GM12878 (cell line): ENCODE results near the gene MED13. TPM values are rescaled to one million over a fixed set of nuclear protein-coding genes. Genes with fewer than 3 reads are reported as not detected.

ENCODE experiments used
- ATAC-seq: fragments of 200-7000 bp; cut with Tn5 transposase; 3 replicates; pipeline ENCODE4 v1.9.1; 2020; ENCODE audit warnings: mild to moderate bottlenecking, moderate library complexity
- BruUV-seq: library from RNA; stranded (reverse); fragments of 400-500 nt; replicated peaks from 2 replicates; lab custom pipeline; 2021; lab: Mats Ljungman, UMichigan
- CTCF ChIA-PET: fragments of 300-600 bp; sonication (Branson Sonifier 250); formaldehyde crosslinking; extraction: SDS; loops from one replicate; lab custom pipeline; 2021; ENCODE audit warnings: inconsistent platforms; lab: Yijun Ruan, JAX
- POLR2A ChIA-PET: fragments of 350-600 bp; formaldehyde crosslinking; extraction: SDS; loops from one replicate; lab custom pipeline; 2021; ENCODE audit warnings: inconsistent platforms; lab: Charles Lee
- RAD21 ChIA-PET: fragments of 300-600 bp; sonication (Branson Sonifier 250); formaldehyde crosslinking; loops from one replicate; lab custom pipeline; 2023; ENCODE audit warnings: antibody characterized with exemption; ENCODE audit not compliant: unreplicated experiment; lab: Charles Lee
- SMC1A ChIA-PET: fragments of 300-600 bp; sonication (Branson Sonifier 250); formaldehyde crosslinking; loops from one replicate; lab custom pipeline; 2023; ENCODE audit not compliant: unreplicated experiment, uncharacterized antibody; lab: Charles Lee
- DNase-seq: peaks from one replicate; pipeline ENCODE4 v3.0.0-alpha.2; 2011; ENCODE audit warnings: low read depth, low spot score
- FAIRE-seq: peaks from 3 replicates; lab custom pipeline; 2011; peaks lifted over from hg19 to GRCh38; lab: Jason Lieb, UNC
- H2AFZ ChIP-seq: 2 replicates; pipeline ENCODE4 v1.6.0; 2011; ENCODE audit warnings: low read depth, low read length, control low read depth; ENCODE audit not compliant: control insufficient read depth
- H3K27ac ChIP-seq: 2 replicates; pipeline ENCODE4 v1.5.1; 2011; ENCODE audit warnings: control low read depth; ENCODE audit not compliant: control insufficient read depth, insufficient read depth
- H3K27me3 ChIP-seq, 2 experiments: replicated peaks in 1 of 2; 2 replicates each; pipeline versions ENCODE4 v1.6.0 to v1.6.1; 2011; ENCODE audit warnings: low read length in 1 of 2; ENCODE audit not compliant: control insufficient read depth in 2 of 2, insufficient read depth in 2 of 2
- H3K36me3 ChIP-seq, 2 experiments: 2 replicates each; pipeline ENCODE4 v1.5.1; 2011; ENCODE audit warnings: low read length in 1 of 2; ENCODE audit not compliant: control insufficient read depth in 2 of 2, insufficient read depth in 2 of 2
- H3K4me1 ChIP-seq: 2 replicates; pipeline ENCODE4 v1.6.1; 2011; ENCODE audit warnings: mild to moderate bottlenecking, low read length, moderate library complexity, mixed read lengths; ENCODE audit not compliant: control insufficient read depth, insufficient read depth
- H3K4me2 ChIP-seq: 2 replicates; pipeline ENCODE4 v1.6.0; 2011; ENCODE audit warnings: control low read depth; ENCODE audit not compliant: control insufficient read depth, insufficient read depth
- H3K4me3 ChIP-seq: fragments of 200-600 bp; sonication (generic); 2 replicates; pipeline ENCODE4 v1.5.1; 2016
- H3K79me2 ChIP-seq: 2 replicates; pipeline ENCODE4 v1.6.0; 2011; ENCODE audit warnings: low read length; ENCODE audit not compliant: control insufficient read depth, insufficient read depth
- H3K9ac ChIP-seq: 2 replicates; pipeline ENCODE4 v1.8.0; 2011; ENCODE audit warnings: low read length, control low read depth, mixed read lengths; ENCODE audit not compliant: control insufficient read depth, insufficient read depth
- H3K9me3 ChIP-seq: replicated peaks from 3 replicates; pipeline ENCODE4 v1.5.1; 2011; ENCODE audit warnings: mild to moderate bottlenecking, low read length; ENCODE audit not compliant: control insufficient read depth, insufficient read depth
- H4K20me1 ChIP-seq: 2 replicates; pipeline ENCODE4 v1.6.0; 2011; ENCODE audit not compliant: control insufficient read depth, insufficient read depth
- CREB1 ChIP-seq: IDR thresholded peaks from 2 replicates; pipeline ENCODE4 v1.6.1; 2012; ENCODE audit warnings: low read depth, mild to moderate bottlenecking, inconsistent platforms
- NFYA ChIP-seq: IDR thresholded peaks from 2 replicates; pipeline ENCODE4 v1.6.1; 2011; ENCODE audit warnings: low read depth, mild to moderate bottlenecking, low read length, improper control_type of control experiment, borderline replicate concordance
- RAD51 ChIP-seq: fragments of 450-650 bp; IDR thresholded peaks from 2 replicates; pipeline ENCODE4 v1.6.1; 2016; ENCODE audit warnings: moderate library complexity, mild to moderate bottlenecking, inconsistent platforms
- SMC3 ChIP-seq: IDR thresholded peaks from 2 replicates; pipeline ENCODE4 v1.6.1; 2011; ENCODE audit warnings: low read length, improper control_type of control experiment, borderline replicate concordance
- SP1 ChIP-seq: IDR thresholded peaks from one replicate; pipeline ENCODE4 v1.6.1; 2011; ENCODE audit warnings: low read depth, low read length
- ZNF24 ChIP-seq: fragments of 450-650 bp; IDR thresholded peaks from 2 replicates; pipeline ENCODE4 v1.6.1; 2017; ENCODE audit warnings: antibody characterized with exemption, mild to moderate bottlenecking
- ZNF274 ChIP-seq: IDR thresholded peaks from one replicate; pipeline ENCODE4 v1.8.0; 2011; ENCODE audit not compliant: insufficient read length, insufficient read depth
- WGBS: methylation state at CpG from one replicate; pipeline ENCODE4 v1.1.6; 2016; ENCODE audit warnings: low lambda C conversion rate; ENCODE audit not compliant: insufficient replicate concordance, insufficient coverage; ENCODE audit errors: missing lambda C conversion rate; 5-methylcytosine and 5-hydroxymethylcytosine counted together
- in situ Hi-C: fragments of 300-500 bp; cut with MboI; formaldehyde crosslinking; loops from 9 replicates; pipeline ENCODE4 v1.14.3; 2018; ENCODE audit warnings: mixed read lengths
- intact Hi-C: fragments of 100-400 bp; cut with micrococcal nuclease; formaldehyde crosslinking; loops from one replicate; pipeline ENCODE4 v1.14.2; 2022; ENCODE audit not compliant: unreplicated experiment
- polyA plus RNA-seq, 11 experiments: library from polyadenylated mRNA; depleted of rRNA in 4 of 11; unstranded in 6 of 11; stranded (reverse) in 5 of 11; fragments of >200 nt; fragmentation: Nextera tagmentation in 4 of 11; fragmentation: Illumina TruSeq in 1 of 11; extraction: Ambion mirVana in 4 of 11; extraction: Trizol in 1 of 11; gene quantifications; 1 replicate in 1 of 11; 2 replicates in 10 of 11; pipeline versions ENCODE4 v1.2.1 to v1.2.3, GENCODE V29; 2011 to 2016; ENCODE audit warnings: inconsistent platforms in 2 of 11, missing spikeins in 2 of 11, low read depth in 1 of 11
- total RNA-seq, 4 experiments: library from RNA; depleted of rRNA in 3 of 4; stranded (reverse); fragments of >200 nt in 3 of 4; fragmentation: Illumina TruSeq in 1 of 4; extraction: Trizol in 1 of 4; gene quantifications; 2 replicates each; pipeline versions ENCODE4 v1.2.1 to v1.2.3, GENCODE V29; 2013 to 2021
- TF ChIP-seq, protein P1 (sequence below): fragments of 450-650 bp; IDR thresholded peaks from 2 replicates; pipeline ENCODE4 v1.6.1; 2017; ENCODE audit warnings: mild to moderate bottlenecking
- TF ChIP-seq, protein P2 (sequence below): fragments of 450-650 bp; IDR thresholded peaks from 2 replicates; pipeline ENCODE4 v1.6.1; 2014; ENCODE audit warnings: mild to moderate bottlenecking
- TF ChIP-seq, protein P3 (sequence below): fragments of 450-650 bp; formaldehyde crosslinking; IDR thresholded peaks from 2 replicates; pipeline ENCODE4 v1.4.0; 2020; ENCODE audit warnings: mild to moderate bottlenecking, moderate library complexity
- TF ChIP-seq, protein P4 (sequence below), 3 experiments: IDR thresholded peaks in 2 of 3; conservative IDR thresholded peaks in 1 of 3; 2 replicates each; pipeline ENCODE4 v1.5.1; 2011; ENCODE audit warnings: low read depth in 3 of 3, low read length in 3 of 3, mild to moderate bottlenecking in 3 of 3, control low read depth in 2 of 3, moderate library complexity in 2 of 3, inconsistent platforms in 1 of 3, mixed read lengths in 1 of 3; ENCODE audit not compliant: control insufficient read depth in 2 of 3, insufficient read depth in 1 of 3; ENCODE audit errors: extremely low read depth in 1 of 3

Gene MED13
- total and polyA plus RNA-seq, 10 of the 15 experiments (the other 5 are each of a cell fraction or from before 2014, with no cell fraction given), result 4.6 to 49.7 (median 21.3) TPM

DNA sequence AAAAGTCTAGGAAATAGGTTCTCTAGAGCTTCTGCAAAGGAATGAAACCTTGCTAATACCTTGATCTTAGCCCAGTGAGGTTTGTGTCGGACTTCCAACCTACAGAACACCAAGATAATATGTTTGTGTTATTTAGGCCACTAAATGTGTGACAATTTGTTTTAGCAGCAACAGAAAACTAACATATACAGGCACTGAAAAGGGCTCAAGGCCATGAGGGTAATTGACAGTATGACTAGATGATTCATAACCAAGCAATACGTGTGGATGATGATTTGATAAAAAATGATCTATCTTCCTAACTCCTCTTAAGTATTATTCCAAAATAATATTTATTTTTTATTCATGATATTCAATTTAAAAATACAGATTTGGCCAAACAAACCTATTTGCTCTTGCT, 27.7 kb upstream of the MED13 start:
- no peak overlapping the region for H2AFZ ChIP-seq
- ATAC-seq, result no peak

More for the DNA sequence above, 27.7 kb upstream of the MED13 start:
- no peak for FAIRE-seq
- in situ Hi-C loops, result no loop called here
- 93% methylated on average over 2 of the region's 2 CpGs for WGBS
- ChIA-PET POLR2A (interaction anchor here (0.6 to 0.7 kb wide), 2 partner anchors 11 to 21 kb away, joined by 3 to 4 read pairs; no protein-coding TSS in a partner anchor), SMC1A (interaction anchor here (0.6 to 12.8 kb wide), 10 partner anchors 9 to 455 kb away, joined by 3 to 139 read pairs (median 5); no protein-coding TSS in a partner anchor), RAD21 (interaction anchor here (0.7 to 12.4 kb wide), 8 partner anchors 12 to 230 kb away, joined by 3 to 134 read pairs (median 3); no protein-coding TSS in a partner anchor), CTCF (interaction anchor here (0.9 to 12.3 kb wide), 7 partner anchors 12 to 31 kb away, joined by 3 to 183 read pairs (median 4); no protein-coding TSS in a partner anchor)
- no peak for DNase-seq
- Histone ChIP-seq H3K27ac (no peak overlapping the region), H3K4me1 (peaks cover 31% of the 10 kb centered on the region), H3K36me3 (no peaks in the 10 kb centered on the region), H3K9me3 (no peaks in the 10 kb centered on the region; the same call in 2 of the 3 replicates), H3K79me2 (no peaks in the 10 kb centered on the region), H4K20me1 (no peaks in the 10 kb centered on the region), H3K4me2 (no peak overlapping the region; the same call in 1 of the 2 replicates), H3K27me3 (no peaks in the 10 kb centered on the region), H3K9ac (no peak overlapping the region), H3K4me3 (no peak overlapping the region)
- intact Hi-C loops, result no loop called here
- BruUV-seq, result no TSS peak
- TF ChIP-seq, protein P1, sequence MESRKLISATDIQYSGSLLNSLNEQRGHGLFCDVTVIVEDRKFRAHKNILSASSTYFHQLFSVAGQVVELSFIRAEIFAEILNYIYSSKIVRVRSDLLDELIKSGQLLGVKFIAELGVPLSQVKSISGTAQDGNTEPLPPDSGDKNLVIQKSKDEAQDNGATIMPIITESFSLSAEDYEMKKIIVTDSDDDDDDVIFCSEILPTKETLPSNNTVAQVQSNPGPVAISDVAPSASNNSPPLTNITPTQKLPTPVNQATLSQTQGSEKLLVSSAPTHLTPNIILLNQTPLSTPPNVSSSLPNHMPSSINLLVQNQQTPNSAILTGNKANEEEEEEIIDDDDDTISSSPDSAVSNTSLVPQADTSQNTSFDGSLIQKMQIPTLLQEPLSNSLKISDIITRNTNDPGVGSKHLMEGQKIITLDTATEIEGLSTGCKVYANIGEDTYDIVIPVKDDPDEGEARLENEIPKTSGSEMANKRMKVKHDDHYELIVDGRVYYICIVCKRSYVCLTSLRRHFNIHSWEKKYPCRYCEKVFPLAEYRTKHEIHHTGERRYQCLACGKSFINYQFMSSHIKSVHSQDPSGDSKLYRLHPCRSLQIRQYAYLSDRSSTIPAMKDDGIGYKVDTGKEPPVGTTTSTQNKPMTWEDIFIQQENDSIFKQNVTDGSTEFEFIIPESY, result no peak
- TF ChIP-seq, protein P2, sequence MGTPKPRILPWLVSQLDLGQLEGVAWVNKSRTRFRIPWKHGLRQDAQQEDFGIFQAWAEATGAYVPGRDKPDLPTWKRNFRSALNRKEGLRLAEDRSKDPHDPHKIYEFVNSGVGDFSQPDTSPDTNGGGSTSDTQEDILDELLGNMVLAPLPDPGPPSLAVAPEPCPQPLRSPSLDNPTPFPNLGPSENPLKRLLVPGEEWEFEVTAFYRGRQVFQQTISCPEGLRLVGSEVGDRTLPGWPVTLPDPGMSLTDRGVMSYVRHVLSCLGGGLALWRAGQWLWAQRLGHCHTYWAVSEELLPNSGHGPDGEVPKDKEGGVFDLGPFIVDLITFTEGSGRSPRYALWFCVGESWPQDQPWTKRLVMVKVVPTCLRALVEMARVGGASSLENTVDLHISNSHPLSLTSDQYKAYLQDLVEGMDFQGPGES, result no peak
- no peak for TF ChIP-seq RAD51
- TF ChIP-seq ZNF24, result no peak
- no peak for TF ChIP-seq SMC3
- TF ChIP-seq NFYA, result no peak
- TF ChIP-seq, protein P3, sequence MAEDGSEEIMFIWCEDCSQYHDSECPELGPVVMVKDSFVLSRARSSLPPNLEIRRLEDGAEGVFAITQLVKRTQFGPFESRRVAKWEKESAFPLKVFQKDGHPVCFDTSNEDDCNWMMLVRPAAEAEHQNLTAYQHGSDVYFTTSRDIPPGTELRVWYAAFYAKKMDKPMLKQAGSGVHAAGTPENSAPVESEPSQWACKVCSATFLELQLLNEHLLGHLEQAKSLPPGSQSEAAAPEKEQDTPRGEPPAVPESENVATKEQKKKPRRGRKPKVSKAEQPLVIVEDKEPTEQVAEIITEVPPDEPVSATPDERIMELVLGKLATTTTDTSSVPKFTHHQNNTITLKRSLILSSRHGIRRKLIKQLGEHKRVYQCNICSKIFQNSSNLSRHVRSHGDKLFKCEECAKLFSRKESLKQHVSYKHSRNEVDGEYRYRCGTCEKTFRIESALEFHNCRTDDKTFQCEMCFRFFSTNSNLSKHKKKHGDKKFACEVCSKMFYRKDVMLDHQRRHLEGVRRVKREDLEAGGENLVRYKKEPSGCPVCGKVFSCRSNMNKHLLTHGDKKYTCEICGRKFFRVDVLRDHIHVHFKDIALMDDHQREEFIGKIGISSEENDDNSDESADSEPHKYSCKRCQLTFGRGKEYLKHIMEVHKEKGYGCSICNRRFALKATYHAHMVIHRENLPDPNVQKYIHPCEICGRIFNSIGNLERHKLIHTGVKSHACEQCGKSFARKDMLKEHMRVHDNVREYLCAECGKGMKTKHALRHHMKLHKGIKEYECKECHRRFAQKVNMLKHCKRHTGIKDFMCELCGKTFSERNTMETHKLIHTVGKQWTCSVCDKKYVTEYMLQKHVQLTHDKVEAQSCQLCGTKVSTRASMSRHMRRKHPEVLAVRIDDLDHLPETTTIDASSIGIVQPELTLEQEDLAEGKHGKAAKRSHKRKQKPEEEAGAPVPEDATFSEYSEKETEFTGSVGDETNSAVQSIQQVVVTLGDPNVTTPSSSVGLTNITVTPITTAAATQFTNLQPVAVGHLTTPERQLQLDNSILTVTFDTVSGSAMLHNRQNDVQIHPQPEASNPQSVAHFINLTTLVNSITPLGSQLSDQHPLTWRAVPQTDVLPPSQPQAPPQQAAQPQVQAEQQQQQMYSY, result no peak
- TF ChIP-seq CREB1, result no peak
- TF ChIP-seq, protein P4, sequence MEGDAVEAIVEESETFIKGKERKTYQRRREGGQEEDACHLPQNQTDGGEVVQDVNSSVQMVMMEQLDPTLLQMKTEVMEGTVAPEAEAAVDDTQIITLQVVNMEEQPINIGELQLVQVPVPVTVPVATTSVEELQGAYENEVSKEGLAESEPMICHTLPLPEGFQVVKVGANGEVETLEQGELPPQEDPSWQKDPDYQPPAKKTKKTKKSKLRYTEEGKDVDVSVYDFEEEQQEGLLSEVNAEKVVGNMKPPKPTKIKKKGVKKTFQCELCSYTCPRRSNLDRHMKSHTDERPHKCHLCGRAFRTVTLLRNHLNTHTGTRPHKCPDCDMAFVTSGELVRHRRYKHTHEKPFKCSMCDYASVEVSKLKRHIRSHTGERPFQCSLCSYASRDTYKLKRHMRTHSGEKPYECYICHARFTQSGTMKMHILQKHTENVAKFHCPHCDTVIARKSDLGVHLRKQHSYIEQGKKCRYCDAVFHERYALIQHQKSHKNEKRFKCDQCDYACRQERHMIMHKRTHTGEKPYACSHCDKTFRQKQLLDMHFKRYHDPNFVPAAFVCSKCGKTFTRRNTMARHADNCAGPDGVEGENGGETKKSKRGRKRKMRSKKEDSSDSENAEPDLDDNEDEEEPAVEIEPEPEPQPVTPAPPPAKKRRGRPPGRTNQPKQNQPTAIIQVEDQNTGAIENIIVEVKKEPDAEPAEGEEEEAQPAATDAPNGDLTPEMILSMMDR (IDR thresholded peaks at IDR 0.05 in 2 of 3, conservative IDR thresholded peaks at IDR 0.05 in 1 of 3; ENCODE audit: control insufficient read depth in 2 of 3, extremely low read depth in 1 of 3, insufficient read depth in 1 of 3, low read depth in 3 of 3, low read length in 3 of 3), result no peak
- TF ChIP-seq SP1, result no peak
- no peak for TF ChIP-seq ZNF274
